Bronchial epithelial cell (primary cell): ENCODE data around the gene ABTB2. TPM values are rescaled to one million over a fixed set of nuclear protein-coding genes. Genes with fewer than 3 reads are reported as not detected.

Source experiments
- DNase-seq: peaks from one replicate; pipeline ENCODE4 v3.0.0-alpha.2; 2010; ENCODE audit warnings: low read depth
- FAIRE-seq: peaks from 2 replicates; lab custom pipeline; 2011; peaks lifted over from hg19 to GRCh38; lab: Jason Lieb, UNC
- H3K27me3 ChIP-seq: 2 replicates; pipeline ENCODE4 v1.5.1; 2011; ENCODE audit warnings: low read length; ENCODE audit not compliant: control insufficient read depth, insufficient read depth
- H3K36me3 ChIP-seq: 2 replicates; pipeline ENCODE4 v1.5.1; 2011; ENCODE audit warnings: low read length; ENCODE audit not compliant: control insufficient read depth, insufficient read depth
- H3K4me3 ChIP-seq: 2 replicates; pipeline ENCODE4 v1.5.1; 2011; ENCODE audit warnings: mild to moderate bottlenecking, low read depth, low read length, control low read depth
- CTCF ChIP-seq: IDR thresholded peaks from 2 replicates; pipeline ENCODE4 v1.5.1; 2011; ENCODE audit warnings: mild to moderate bottlenecking, moderate library complexity, low read length, control low read depth, inconsistent platforms; ENCODE audit not compliant: insufficient read depth, severe bottlenecking
- total RNA-seq: library from RNA; depleted of rRNA; stranded (reverse); fragments of >200 nt; gene quantifications from 2 replicates; pipeline ENCODE4 v1.2.1, GENCODE V29; 2014

The ABTB2 gene
- total RNA-seq, 1 donor from 2014 or later, result 0.53 TPM

- FAIRE-seq, result no peak
- no peak for TF ChIP-seq CTCF
- no peaks in the 10 kb centered on the region for H3K27me3 ChIP-seq
Measured at GRCh38 chr11:34355726-34356125, 2.1 kb downstream of the ABTB2 start.

GRCh38 chr11:34354782-34355181 is 3.0 kb downstream of the ABTB2 start:
- DNase-seq (peak; percentile 54), FAIRE-seq (no peak)
- TF ChIP-seq CTCF, result no peak
- H3K36me3 ChIP-seq, result no peaks in the 10 kb centered on the region
- H3K27me3 ChIP-seq, result no peaks in the 10 kb centered on the region
- H3K4me3 ChIP-seq, result no peak overlapping the region

More at GRCh38 chr11:34355726-34356125, 2.1 kb downstream of the ABTB2 start:
- DNase-seq, result no peak
- H3K36me3 ChIP-seq, result no peaks in the 10 kb centered on the region
- H3K4me3 ChIP-seq, result no peak overlapping the region

- no peak for DNase-seq
- H3K4me3 ChIP-seq, result no peak overlapping the region
- H3K27me3 ChIP-seq, result no peaks in the 10 kb centered on the region
- no peak for FAIRE-seq
- no peaks in the 10 kb centered on the region for H3K36me3 ChIP-seq
- no peak for TF ChIP-seq CTCF
Measured at GRCh38 chr11:34353881-34354280, 3.9 kb downstream of the ABTB2 start.

- Histone ChIP-seq H3K36me3 (no peaks in the 10 kb centered on the region), H3K4me3 (no peak overlapping the region), H3K27me3 (no peaks in the 10 kb centered on the region)
- FAIRE-seq (no peak), DNase-seq (no peak)
- TF ChIP-seq CTCF, result no peak
Measured at GRCh38 chr11:34351687-34352469, 5.9 kb downstream of the ABTB2 start.

- TF ChIP-seq CTCF, result no peak
- Histone ChIP-seq H3K36me3 (no peaks in the 10 kb centered on the region), H3K27me3 (no peaks in the 10 kb centered on the region), H3K4me3 (no peak overlapping the region)
- DNase-seq (no peak), FAIRE-seq (no peak)
Measured at GRCh38 chr11:34351051-34351450, 6.8 kb downstream of the ABTB2 start.
